HG03432 (cell line): ENCODE measurements around the gene AP3S2.
"Not testable (repeated sequence)": the region's sequence is repeated elsewhere in the genome, so short reads cannot be mapped to it uniquely, and the experiment has no call there.

ENCODE experiments used
- ATAC-seq: cut with Tn5 transposase; IDR thresholded peaks from one replicate; pipeline ENCODE4 v1.9.1; 2021; ENCODE audit warnings: mild to moderate bottlenecking, moderate library complexity; ENCODE audit not compliant: unreplicated experiment

Gene AP3S2

GRCh38 chr15:89903858-89904130, 10.0 kb upstream of the AP3S2 start:
- no peak for ATAC-seq

DNA sequence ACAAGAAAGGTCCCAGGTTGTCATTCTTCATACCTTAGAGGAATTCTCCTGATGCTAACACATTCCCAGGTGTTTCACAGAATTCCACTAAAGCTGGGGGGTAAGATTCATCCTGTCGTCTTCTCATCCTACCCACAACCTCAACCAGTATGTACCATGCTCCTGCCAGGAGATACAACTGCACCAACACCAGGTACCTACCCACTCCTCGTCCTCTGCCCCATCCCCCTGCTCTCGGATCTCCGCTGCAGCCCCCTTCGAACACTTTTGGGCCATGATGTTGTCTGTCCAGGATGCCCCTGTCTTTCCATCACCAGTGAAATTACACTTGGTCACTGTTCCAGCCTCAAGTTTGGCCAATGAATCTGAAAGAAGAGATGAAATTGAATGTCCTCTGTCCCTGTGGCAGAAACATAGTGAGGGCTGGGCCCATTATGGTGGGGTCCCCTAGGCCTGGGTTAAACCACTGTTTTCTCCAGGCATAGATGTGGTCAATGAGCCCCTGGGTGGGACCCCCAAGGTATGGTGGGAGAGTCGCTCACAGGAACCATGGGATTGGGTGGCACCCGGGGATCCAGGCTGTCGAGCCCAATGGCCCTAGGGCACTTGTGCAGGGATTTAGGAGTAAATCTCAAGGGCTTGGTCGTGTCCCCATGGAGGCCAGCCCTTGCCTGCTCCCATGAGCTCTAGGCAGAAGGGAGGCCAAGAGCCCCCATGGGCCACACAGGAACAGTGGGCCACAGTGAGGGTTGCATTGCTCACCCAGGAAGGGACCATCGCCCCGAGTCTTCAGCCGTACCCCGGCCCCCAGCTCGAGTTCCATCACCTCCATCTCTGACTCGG, 9.4 kb upstream of the AP3S2 start:
- no peak for ATAC-seq

DNA sequence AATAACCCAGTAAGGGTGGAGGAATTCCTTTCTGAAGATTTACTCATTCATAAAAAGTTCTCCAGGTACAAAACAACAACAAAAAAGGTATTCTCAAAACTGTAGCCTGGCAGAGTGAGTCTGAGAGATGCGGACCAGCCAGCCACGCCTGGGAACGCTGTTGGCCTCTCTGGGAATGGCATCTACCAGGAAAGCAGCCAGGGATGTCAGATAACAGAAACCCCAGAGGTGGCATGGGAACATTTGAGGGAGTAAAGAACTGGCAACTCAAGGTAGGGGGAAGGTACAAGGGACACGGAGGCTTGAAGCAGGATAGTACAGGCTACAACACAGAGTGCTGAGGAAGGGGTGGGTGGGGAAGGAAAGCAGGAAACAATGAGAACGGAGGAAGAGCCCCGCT, 7.1 kb upstream of the AP3S2 start:
- ATAC-seq, result no peak

GRCh38 chr15:89899951-89900567, 6.3 kb upstream of the AP3S2 start:
- no peak for ATAC-seq

GRCh38 chr15:89899295-89899945, 5.6 kb upstream of the AP3S2 start:
- ATAC-seq, result no peak

- ATAC-seq, result peak; percentile 47
These were observed 5.0 kb upstream of the AP3S2 start for GRCh38 chr15:89898614-89899294.

GRCh38 chr15:89898146-89898545, 4.4 kb upstream of the AP3S2 start:
- no peak for ATAC-seq

GRCh38 chr15:89893027-89893426, 767 bp downstream of the AP3S2 start:
- no peak for ATAC-seq

DNA sequence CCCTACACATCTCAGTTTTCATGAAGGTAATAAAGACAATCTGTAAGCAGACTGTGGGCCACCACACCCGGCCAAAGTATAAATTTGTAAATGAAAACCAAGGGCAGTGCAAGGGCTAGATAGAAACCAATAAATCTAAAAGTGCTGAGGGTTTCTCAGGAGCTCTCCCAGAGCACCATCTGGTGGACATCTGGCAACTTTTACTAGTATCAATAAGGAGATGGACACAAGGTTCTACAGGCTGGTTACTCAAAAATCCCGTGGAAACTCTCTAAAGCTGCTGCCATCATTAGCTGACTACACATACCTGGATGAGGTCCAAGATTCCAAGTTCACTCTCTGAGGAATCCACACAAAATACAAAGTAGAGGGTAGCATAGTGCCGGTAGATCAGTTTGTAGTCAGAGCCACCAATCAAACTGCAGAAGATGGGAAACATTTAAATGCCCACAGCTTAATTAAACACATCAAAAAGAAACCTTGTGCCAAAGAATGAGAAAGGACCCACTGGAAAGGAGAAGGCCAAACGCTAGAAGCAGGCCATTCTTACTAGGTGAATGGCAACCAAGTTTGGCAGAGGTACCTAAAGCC, 5.5 kb downstream of the AP3S2 start:
- ATAC-seq, result no peak

DNA sequence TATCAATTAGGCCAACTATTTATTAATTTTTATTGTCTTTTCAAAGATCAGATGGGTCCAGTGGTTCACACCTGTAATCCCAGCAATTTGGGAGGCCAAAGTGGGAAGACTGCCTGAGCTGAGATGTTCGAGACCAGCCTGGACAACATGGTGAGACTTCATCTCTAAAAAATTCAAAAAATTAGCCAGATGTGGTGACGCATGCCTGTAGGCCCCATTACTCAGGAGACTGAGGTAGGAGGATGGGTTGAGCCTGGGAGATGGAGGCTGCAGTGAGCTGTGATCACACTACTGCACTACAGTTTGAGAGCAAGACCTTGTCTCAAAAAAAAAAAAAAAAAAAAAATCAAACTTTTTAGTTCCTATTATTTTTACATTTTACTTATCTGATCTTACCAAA, 8.2 kb downstream of the AP3S2 start:
- ATAC-seq, result no peak

- not testable (repeated sequence) for ATAC-seq
These were observed 8.6 kb downstream of the AP3S2 start for GRCh38 chr15:89885179-89885578.

DNA sequence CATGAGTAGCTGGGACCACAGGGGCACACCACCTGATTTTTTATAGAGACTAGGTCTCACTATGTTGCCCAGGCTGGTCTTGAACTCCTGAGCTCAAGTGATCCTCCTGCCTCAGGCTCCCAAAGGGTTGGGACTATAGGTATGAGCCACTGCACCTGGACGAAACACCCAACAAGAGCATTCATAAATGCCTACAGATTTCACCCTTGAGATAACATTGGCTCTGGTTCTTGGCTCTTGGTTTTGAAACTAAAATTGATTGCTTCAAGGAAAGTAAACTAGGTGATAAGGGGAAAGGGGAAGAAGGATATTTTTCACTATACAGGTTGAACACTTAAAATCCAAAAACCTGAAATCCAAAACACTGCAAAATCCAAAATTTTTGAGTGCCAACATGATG, 10.3 kb downstream of the AP3S2 start:
- ATAC-seq, result no peak

DNA sequence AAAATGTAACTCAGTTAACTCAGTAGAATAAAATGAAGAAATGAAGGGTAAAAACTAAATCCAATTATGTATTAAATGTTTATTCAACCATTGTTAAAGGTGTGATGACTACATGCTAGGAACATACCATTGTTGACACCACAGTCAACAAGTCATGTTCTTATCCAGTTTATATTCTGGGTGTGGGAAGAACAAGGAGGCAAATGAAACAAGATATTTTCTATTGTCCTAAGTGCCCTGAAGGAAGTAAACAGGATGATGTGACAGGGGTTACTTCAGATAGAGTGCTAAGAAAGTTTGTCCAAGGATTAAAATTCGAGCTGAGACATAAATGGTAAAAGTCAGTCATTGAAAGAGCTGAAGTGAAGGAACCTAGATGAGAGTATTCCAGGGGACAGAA, 13.1 kb downstream of the AP3S2 start:
- ATAC-seq, result no peak

GRCh38 chr15:89878323-89878722, 15.5 kb downstream of the AP3S2 start:
- ATAC-seq, result no peak

GRCh38 chr15:89877083-89877425, 16.7 kb downstream of the AP3S2 start:
- no peak for ATAC-seq

- ATAC-seq, result no peak
These were observed 17.3 kb downstream of the AP3S2 start for GRCh38 chr15:89876396-89877082.

- no peak for ATAC-seq
These were observed 18.1 kb downstream of the AP3S2 start for GRCh38 chr15:89875741-89876140.

- peak; percentile 81 for ATAC-seq
These were observed 18.7 kb downstream of the AP3S2 start for GRCh38 chr15:89874926-89875564.

DNA sequence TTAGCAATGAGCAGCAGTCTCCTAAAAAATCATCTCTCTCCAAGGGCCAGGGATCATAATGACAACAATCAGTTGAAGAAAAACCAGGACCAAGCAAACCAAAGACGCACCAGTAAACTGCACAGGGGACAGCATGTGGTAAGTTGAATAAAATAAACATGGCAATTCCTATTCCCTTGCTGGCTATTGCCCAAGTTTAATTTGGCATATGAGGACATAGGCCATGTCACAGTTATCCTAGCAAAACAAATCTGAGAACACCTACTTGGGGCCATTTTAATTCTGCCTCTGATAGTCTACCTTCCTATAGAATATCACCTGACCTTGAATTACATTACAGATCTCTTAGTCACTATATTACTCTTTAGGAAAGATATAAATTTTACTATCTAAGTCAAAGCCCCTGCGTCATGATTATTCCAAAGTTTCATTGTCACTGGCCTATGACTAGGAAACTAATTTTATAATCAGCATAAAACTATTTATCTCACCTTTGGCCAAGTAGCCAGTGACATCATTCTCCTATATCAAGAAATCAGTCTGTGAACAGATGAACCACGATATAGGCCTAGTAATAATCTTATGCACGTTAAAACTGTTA, 23.0 kb downstream of the AP3S2 start:
- ATAC-seq, result no peak

DNA sequence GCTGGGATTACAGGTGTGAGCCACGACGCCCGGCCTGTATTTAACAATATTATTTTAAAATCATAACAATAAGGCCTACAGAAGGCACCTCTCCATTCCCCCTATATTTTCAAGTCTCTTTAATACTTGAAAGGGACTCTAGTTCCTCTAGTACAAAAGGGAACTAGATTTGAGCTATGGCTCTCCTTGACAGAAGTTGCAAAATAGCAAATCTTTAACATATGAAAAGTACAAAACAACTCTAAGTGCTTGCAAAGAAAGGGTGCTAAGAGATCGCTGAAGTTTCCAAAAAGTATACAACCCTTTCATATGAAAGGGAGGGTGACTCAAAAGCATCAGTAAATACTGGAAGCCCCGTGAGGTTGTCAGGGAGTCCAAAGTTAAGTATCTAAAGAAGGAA, 23.8 kb downstream of the AP3S2 start:
- no peak for ATAC-seq
